Measurements from ENCODE around the gene EPB41L3. TPM values are rescaled to one million over a fixed set of nuclear protein-coding genes. Genes with fewer than 3 reads are reported as not detected.

EPB41L3 gene
- total RNA-seq, 2 donors from 2014 or later = 12.6 to 22.5 TPM

DNA sequence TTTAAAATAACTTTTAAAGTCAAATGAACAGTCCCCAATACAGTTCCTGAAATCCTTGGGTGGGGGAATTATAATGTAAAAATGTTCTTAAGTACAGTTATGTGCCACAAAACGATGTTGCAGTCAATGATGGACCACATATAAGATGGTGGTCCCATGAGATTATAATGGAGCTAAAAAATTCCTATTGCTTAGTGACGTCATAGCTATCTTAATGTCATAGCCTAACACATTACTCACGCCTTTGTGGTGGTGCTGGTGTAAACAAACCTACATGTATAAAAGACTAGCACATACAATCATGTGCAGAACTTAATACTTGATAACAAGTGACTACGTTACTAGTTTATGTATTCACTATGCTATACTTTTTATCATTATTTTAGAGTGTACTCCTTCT, 109.4 kb downstream of the EPB41L3 start:
- no peaks in the 10 kb centered on the region for H3K27me3 ChIP-seq
- TF ChIP-seq, protein P1, sequence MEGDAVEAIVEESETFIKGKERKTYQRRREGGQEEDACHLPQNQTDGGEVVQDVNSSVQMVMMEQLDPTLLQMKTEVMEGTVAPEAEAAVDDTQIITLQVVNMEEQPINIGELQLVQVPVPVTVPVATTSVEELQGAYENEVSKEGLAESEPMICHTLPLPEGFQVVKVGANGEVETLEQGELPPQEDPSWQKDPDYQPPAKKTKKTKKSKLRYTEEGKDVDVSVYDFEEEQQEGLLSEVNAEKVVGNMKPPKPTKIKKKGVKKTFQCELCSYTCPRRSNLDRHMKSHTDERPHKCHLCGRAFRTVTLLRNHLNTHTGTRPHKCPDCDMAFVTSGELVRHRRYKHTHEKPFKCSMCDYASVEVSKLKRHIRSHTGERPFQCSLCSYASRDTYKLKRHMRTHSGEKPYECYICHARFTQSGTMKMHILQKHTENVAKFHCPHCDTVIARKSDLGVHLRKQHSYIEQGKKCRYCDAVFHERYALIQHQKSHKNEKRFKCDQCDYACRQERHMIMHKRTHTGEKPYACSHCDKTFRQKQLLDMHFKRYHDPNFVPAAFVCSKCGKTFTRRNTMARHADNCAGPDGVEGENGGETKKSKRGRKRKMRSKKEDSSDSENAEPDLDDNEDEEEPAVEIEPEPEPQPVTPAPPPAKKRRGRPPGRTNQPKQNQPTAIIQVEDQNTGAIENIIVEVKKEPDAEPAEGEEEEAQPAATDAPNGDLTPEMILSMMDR (IDR thresholded peaks at IDR 0.05) = no peak
- no peaks in the 10 kb centered on the region for H3K9me3 ChIP-seq
- no peak overlapping the region for H3K27ac ChIP-seq
- H3K4me3 ChIP-seq = no peak overlapping the region
- H3K4me1 ChIP-seq = no peaks in the 10 kb centered on the region
- H3K36me3 ChIP-seq = no peaks in the 10 kb centered on the region
- DNase-seq (ENCODE audit: low spot score) = no peak

DNA sequence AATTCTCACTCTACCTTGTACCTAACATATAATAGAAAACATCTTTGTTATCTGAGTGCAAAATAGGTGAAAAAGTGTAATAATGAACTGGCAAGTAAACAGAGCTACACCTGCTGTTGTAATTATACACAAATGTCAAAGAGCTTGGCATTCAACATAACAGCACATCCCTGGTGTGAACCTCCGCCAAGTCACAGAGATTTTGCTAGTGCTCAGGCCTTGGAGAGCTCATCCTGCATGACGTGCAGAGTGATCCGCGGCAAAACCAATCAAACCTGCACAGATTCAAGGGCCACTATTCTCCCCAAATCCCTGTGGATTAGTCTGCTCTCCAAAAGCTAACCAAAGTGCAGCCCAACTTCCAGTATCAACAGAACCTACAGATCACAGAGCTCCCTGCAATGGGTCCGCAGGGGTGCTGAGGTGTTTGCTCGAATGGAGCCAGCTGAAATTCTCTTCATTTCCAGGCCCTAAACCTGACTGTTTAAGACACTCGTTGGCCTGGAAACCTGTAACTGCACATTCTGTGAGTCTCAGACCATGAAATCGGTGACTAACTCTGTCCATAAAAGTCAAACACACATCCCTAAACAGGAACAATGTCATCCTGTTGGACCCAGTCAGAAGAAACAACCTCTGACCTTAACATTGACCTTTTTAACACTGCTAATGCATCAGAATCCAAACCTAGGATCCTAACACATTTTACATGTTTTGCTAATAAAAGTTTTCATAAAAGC, 111.8 kb downstream of the EPB41L3 start:
- Histone ChIP-seq H3K4me1 (no peaks in the 10 kb centered on the region), H3K36me3 (no peaks in the 10 kb centered on the region), H3K4me3 (no peak overlapping the region), H3K27ac (no peak overlapping the region), H3K9me3 (no peaks in the 10 kb centered on the region), H3K27me3 (no peaks in the 10 kb centered on the region)
- DNase-seq (ENCODE audit: low spot score) = no peak
- TF ChIP-seq, protein P1 (IDR thresholded peaks at IDR 0.05) = no peak

DNA sequence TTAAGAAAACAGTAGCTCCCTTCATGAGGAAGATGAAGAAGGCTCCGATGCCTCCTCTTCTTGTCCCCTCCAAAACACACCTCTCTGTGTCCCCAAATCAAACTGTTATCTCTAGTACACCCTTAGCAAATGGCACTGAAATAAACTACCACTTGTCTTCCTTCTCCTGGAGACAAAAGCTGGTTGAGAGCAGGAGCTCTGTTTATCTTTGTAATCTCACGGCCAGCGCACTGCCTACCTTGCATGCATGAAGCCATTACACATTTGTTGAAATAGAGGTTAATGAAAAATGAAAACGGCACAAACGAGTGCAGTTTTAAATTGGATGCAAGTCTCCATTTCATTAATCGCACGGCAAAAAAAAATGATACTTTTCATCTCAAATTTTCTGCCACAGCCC, 113.7 kb downstream of the EPB41L3 start:
- no peak for DNase-seq (ENCODE audit: low spot score)
- Histone ChIP-seq H3K27ac (no peak overlapping the region), H3K4me1 (no peaks in the 10 kb centered on the region), H3K4me3 (no peak overlapping the region), H3K27me3 (no peaks in the 10 kb centered on the region), H3K36me3 (no peaks in the 10 kb centered on the region), H3K9me3 (no peaks in the 10 kb centered on the region)
- TF ChIP-seq, protein P1 (IDR thresholded peaks at IDR 0.05) = no peak

DNA sequence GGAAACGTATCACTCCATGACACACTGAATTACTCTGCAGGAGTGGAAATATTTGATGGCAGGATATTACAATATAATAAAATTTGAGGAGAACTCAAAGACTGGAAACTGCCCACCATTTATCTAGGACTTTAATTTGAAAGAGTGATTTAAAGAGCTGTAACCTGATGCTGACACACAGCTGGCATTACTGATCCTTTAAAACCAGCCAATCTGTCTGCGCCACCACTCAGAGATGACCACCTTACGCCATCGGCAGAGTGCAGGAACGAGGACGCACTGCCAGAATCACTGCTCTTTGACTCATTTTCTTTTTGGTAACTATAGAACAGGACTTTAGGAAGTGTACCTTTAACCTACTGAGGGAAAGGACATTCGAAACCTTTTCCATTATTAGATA, 114.1 kb downstream of the EPB41L3 start:
- Histone ChIP-seq H3K27me3 (no peaks in the 10 kb centered on the region), H3K4me3 (no peak overlapping the region), H3K9me3 (no peaks in the 10 kb centered on the region), H3K4me1 (no peaks in the 10 kb centered on the region), H3K27ac (no peak overlapping the region), H3K36me3 (no peaks in the 10 kb centered on the region)
- DNase-seq (ENCODE audit: low spot score) = no peak
- TF ChIP-seq, protein P1 (IDR thresholded peaks at IDR 0.05) = no peak

DNA sequence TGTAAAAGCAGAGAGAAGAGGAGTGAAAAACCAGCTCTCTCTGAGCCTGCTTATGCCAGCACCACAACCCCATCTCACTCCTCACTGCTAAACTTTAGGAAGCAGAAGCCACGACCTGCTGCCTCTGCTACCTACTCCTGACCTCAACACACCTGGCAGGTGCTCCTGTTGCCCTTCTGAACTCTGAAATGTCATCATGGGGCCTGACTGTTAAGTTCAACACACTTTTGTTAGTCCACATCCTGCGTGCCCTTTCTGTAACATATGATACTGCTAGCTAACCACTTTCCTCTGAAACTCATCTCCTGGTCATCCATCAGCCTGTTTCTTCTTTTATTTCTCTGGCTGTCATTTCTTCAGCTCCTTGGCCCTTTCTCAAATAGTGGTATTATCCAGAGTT, 118.1 kb downstream of the EPB41L3 start:
- no peak overlapping the region for H3K4me3 ChIP-seq
- no peaks in the 10 kb centered on the region for H3K36me3 ChIP-seq
- no peaks in the 10 kb centered on the region for H3K9me3 ChIP-seq
- no peaks in the 10 kb centered on the region for H3K27me3 ChIP-seq
- H3K27ac ChIP-seq = no peak overlapping the region
- DNase-seq (ENCODE audit: low spot score) = no peak
- TF ChIP-seq, protein P1 (IDR thresholded peaks at IDR 0.05) = no peak
- no peaks in the 10 kb centered on the region for H3K4me1 ChIP-seq
